GM12878 (cell line): ENCODE data around the gene SLC43A1. TPM values are rescaled to one million over a fixed set of nuclear protein-coding genes. Genes with fewer than 3 reads are reported as not detected.

Source experiments
- ATAC-seq: fragments of 200-7000 bp; cut with Tn5 transposase; 3 replicates; pipeline ENCODE4 v1.9.1; 2020; ENCODE audit warnings: mild to moderate bottlenecking, moderate library complexity
- BruUV-seq: library from RNA; stranded (reverse); fragments of 400-500 nt; replicated peaks from 2 replicates; lab custom pipeline; 2021; lab: Mats Ljungman, UMichigan
- CTCF ChIA-PET: fragments of 300-600 bp; sonication (Branson Sonifier 250); formaldehyde crosslinking; extraction: SDS; loops from one replicate; lab custom pipeline; 2021; ENCODE audit warnings: inconsistent platforms; lab: Yijun Ruan, JAX
- POLR2A ChIA-PET: fragments of 350-600 bp; formaldehyde crosslinking; extraction: SDS; loops from one replicate; lab custom pipeline; 2021; ENCODE audit warnings: inconsistent platforms; lab: Charles Lee
- RAD21 ChIA-PET: fragments of 300-600 bp; sonication (Branson Sonifier 250); formaldehyde crosslinking; loops from one replicate; lab custom pipeline; 2023; ENCODE audit warnings: antibody characterized with exemption; ENCODE audit not compliant: unreplicated experiment; lab: Charles Lee
- SMC1A ChIA-PET: fragments of 300-600 bp; sonication (Branson Sonifier 250); formaldehyde crosslinking; loops from one replicate; lab custom pipeline; 2023; ENCODE audit not compliant: unreplicated experiment, uncharacterized antibody; lab: Charles Lee
- DNase-seq: peaks from one replicate; pipeline ENCODE4 v3.0.0-alpha.2; 2011; ENCODE audit warnings: low read depth, low spot score
- FAIRE-seq: peaks from 3 replicates; lab custom pipeline; 2011; peaks lifted over from hg19 to GRCh38; lab: Jason Lieb, UNC
- H2AFZ ChIP-seq: 2 replicates; pipeline ENCODE4 v1.6.0; 2011; ENCODE audit warnings: low read depth, low read length, control low read depth; ENCODE audit not compliant: control insufficient read depth
- H3K27ac ChIP-seq: 2 replicates; pipeline ENCODE4 v1.5.1; 2011; ENCODE audit warnings: control low read depth; ENCODE audit not compliant: control insufficient read depth, insufficient read depth
- H3K27me3 ChIP-seq, 2 experiments: replicated peaks in 1 of 2; 2 replicates each; pipeline versions ENCODE4 v1.6.0 to v1.6.1; 2011; ENCODE audit warnings: low read length in 1 of 2; ENCODE audit not compliant: control insufficient read depth in 2 of 2, insufficient read depth in 2 of 2
- H3K36me3 ChIP-seq, 2 experiments: 2 replicates each; pipeline ENCODE4 v1.5.1; 2011; ENCODE audit warnings: low read length in 1 of 2; ENCODE audit not compliant: control insufficient read depth in 2 of 2, insufficient read depth in 2 of 2
- H3K4me1 ChIP-seq: 2 replicates; pipeline ENCODE4 v1.6.1; 2011; ENCODE audit warnings: mild to moderate bottlenecking, low read length, moderate library complexity, mixed read lengths; ENCODE audit not compliant: control insufficient read depth, insufficient read depth
- H3K4me2 ChIP-seq: 2 replicates; pipeline ENCODE4 v1.6.0; 2011; ENCODE audit warnings: control low read depth; ENCODE audit not compliant: control insufficient read depth, insufficient read depth
- H3K4me3 ChIP-seq: fragments of 200-600 bp; sonication (generic); 2 replicates; pipeline ENCODE4 v1.5.1; 2016
- H3K79me2 ChIP-seq: 2 replicates; pipeline ENCODE4 v1.6.0; 2011; ENCODE audit warnings: low read length; ENCODE audit not compliant: control insufficient read depth, insufficient read depth
- H3K9ac ChIP-seq: 2 replicates; pipeline ENCODE4 v1.8.0; 2011; ENCODE audit warnings: low read length, control low read depth, mixed read lengths; ENCODE audit not compliant: control insufficient read depth, insufficient read depth
- H3K9me3 ChIP-seq: replicated peaks from 3 replicates; pipeline ENCODE4 v1.5.1; 2011; ENCODE audit warnings: mild to moderate bottlenecking, low read length; ENCODE audit not compliant: control insufficient read depth, insufficient read depth
- H4K20me1 ChIP-seq: 2 replicates; pipeline ENCODE4 v1.6.0; 2011; ENCODE audit not compliant: control insufficient read depth, insufficient read depth
- E2F8 ChIP-seq: fragments of 450-650 bp; IDR thresholded peaks from 2 replicates; pipeline ENCODE4 v1.6.1; 2018; ENCODE audit warnings: mild to moderate bottlenecking, low read depth, moderate library complexity; ENCODE audit not compliant: partially characterized antibody
- NR2C1 ChIP-seq: fragments of 450-650 bp; IDR thresholded peaks from 2 replicates; pipeline ENCODE4 v1.6.1; 2017; ENCODE audit warnings: antibody characterized with exemption, mild to moderate bottlenecking, moderate library complexity
- NR2C2 ChIP-seq: IDR thresholded peaks from 2 replicates; pipeline ENCODE4 v1.6.1; 2011; ENCODE audit warnings: borderline replicate concordance, low read depth; ENCODE audit not compliant: control insufficient read depth, insufficient read length
- PAX5 ChIP-seq: IDR thresholded peaks from 2 replicates; pipeline ENCODE4 v1.6.1; 2011; ENCODE audit warnings: low read depth, low read length, borderline replicate concordance
- POLR2A ChIP-seq: IDR thresholded peaks from 2 replicates; pipeline ENCODE4 v1.6.1; 2011; ENCODE audit warnings: low read depth, mild to moderate bottlenecking, low read length
- RAD51 ChIP-seq: fragments of 450-650 bp; IDR thresholded peaks from 2 replicates; pipeline ENCODE4 v1.6.1; 2016; ENCODE audit warnings: moderate library complexity, mild to moderate bottlenecking, inconsistent platforms
- RELB ChIP-seq: fragments of 450-650 bp; IDR thresholded peaks from 2 replicates; pipeline ENCODE4 v1.6.1; 2017; ENCODE audit warnings: low read depth, mild to moderate bottlenecking, moderate library complexity
- SIN3A ChIP-seq: IDR thresholded peaks from 2 replicates; pipeline ENCODE4 v1.6.1; 2012; ENCODE audit warnings: low read depth, low read length, improper control_type of control experiment
- TCF7 ChIP-seq: IDR thresholded peaks from 2 replicates; pipeline ENCODE4 v1.6.1; 2014; ENCODE audit warnings: antibody characterized with exemption, borderline replicate concordance
- WGBS: methylation state at CpG from one replicate; pipeline ENCODE4 v1.1.6; 2016; ENCODE audit warnings: low lambda C conversion rate; ENCODE audit not compliant: insufficient replicate concordance, insufficient coverage; ENCODE audit errors: missing lambda C conversion rate; 5-methylcytosine and 5-hydroxymethylcytosine counted together
- in situ Hi-C: fragments of 300-500 bp; cut with MboI; formaldehyde crosslinking; loops from 9 replicates; pipeline ENCODE4 v1.14.3; 2018; ENCODE audit warnings: mixed read lengths
- intact Hi-C: fragments of 100-400 bp; cut with micrococcal nuclease; formaldehyde crosslinking; loops from one replicate; pipeline ENCODE4 v1.14.2; 2022; ENCODE audit not compliant: unreplicated experiment
- polyA plus RNA-seq, 11 experiments: library from polyadenylated mRNA; depleted of rRNA in 4 of 11; unstranded in 6 of 11; stranded (reverse) in 5 of 11; fragments of >200 nt; fragmentation: Nextera tagmentation in 4 of 11; fragmentation: Illumina TruSeq in 1 of 11; extraction: Ambion mirVana in 4 of 11; extraction: Trizol in 1 of 11; gene quantifications; 1 replicate in 1 of 11; 2 replicates in 10 of 11; pipeline versions ENCODE4 v1.2.1 to v1.2.3, GENCODE V29; 2011 to 2016; ENCODE audit warnings: inconsistent platforms in 2 of 11, missing spikeins in 2 of 11, low read depth in 1 of 11
- total RNA-seq, 4 experiments: library from RNA; depleted of rRNA in 3 of 4; stranded (reverse); fragments of >200 nt in 3 of 4; fragmentation: Illumina TruSeq in 1 of 4; extraction: Trizol in 1 of 4; gene quantifications; 2 replicates each; pipeline versions ENCODE4 v1.2.1 to v1.2.3, GENCODE V29; 2013 to 2021
- TF ChIP-seq, protein P1 (sequence below): IDR thresholded peaks from 2 replicates; pipeline ENCODE4 v1.6.1; 2012; ENCODE audit warnings: improper control_type of control experiment, low read depth, low read length; ENCODE audit not compliant: insufficient replicate concordance

SLC43A1 gene
- total and polyA plus RNA-seq, 10 of the 15 experiments (the other 5 are each of a cell fraction or from before 2014, with no cell fraction given) = 1.0 to 17.8 (median 12.6) TPM

DNA sequence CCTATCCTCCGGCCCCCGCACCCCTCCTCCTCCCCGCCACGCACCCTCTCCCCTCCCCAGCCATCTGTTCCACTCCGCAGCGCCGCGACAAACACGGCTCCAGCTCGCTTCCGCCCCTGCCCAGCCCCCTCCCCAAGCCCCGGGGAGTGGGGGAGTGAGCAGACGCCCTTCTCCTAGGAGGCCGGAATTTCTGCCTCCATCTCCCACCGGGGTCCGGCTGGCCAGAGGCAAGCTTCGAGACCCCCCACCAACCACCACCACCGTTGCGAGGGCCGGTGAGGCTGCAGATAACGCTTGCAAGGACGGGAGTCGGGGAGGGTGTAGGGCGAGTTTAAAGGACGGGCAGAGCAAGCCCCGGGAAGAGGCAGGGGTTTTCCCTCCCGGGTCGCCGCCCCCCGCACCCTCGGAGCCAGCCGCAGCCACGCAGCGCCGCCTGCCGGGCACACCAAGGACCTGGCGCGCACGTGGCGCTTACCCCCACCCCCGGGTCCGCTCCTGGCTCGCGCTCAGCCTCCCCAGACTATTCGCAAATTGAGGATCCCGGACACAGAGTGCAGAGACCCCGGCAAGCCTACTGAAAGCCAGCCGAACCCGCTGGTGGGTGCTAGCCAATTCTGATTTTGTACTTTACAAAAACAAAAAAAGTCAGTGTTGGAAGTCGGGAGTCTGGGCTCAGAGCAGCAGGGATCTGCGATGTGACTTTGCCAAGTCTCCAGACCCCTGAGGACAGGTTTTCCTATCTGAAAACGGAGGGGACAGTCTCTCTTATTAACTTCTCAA is 32.5 kb downstream of the SLC43A1 start:
- Histone ChIP-seq H3K9me3 (no peaks in the 10 kb centered on the region), H3K4me1 (peaks cover 13% of the 10 kb centered on the region), H3K9ac (no peak overlapping the region), H3K27me3 (no peaks in the 10 kb centered on the region), H3K4me3 (peak overlapping the region; percentile 55; the same call in 1 of the 2 replicates), H3K79me2 (no peaks in the 10 kb centered on the region), H2AFZ (peak overlapping the region; percentile 23), H3K4me2 (peak overlapping the region; percentile 80), H4K20me1 (no peaks in the 10 kb centered on the region), H3K27ac (no peak overlapping the region), H3K36me3 (peaks cover 2 to 4% of the 10 kb centered on the region in 2 experiments; a peak in 2 of 4 replicates)
- ATAC-seq (peak; percentile 84), FAIRE-seq (no peak), DNase-seq (no peak)
- ChIA-PET CTCF (interaction anchor here (0.7 to 9.4 kb wide), 29 partner anchors 10 to 638 kb away, joined by 3 to 321 read pairs (median 7); partner anchors contain the start of genes RTN4RL2, SLC43A1 and TIMM10), RAD21 (interaction anchor here (0.6 to 5.4 kb wide), 9 partner anchors 19 to 158 kb away, joined by 3 to 79 read pairs (median 4); partner anchors contain the start of gene RTN4RL2), POLR2A (interaction anchor here (1.2 kb wide), 1 partner anchor 44 kb away, joined by 3 read pairs; no protein-coding TSS in a partner anchor), SMC1A (interaction anchor here (0.9 to 7.9 kb wide), 11 partner anchors 8 to 137 kb away, joined by 3 to 95 read pairs (median 4); partner anchors contain the start of genes SLC43A1 and SLC43A3)
- 8% methylated on average over 43 of the region's 52 CpGs for WGBS
- in situ Hi-C loops = loop anchor here (5.0 to 25.0 kb wide), 2 partner anchors 136 to 646 kb away; no protein-coding TSS in a partner anchor
- intact Hi-C loops = no loop called here
- no TSS peak for BruUV-seq
- TF ChIP-seq RAD51 (no peak), POLR2A (no peak), TCF7 (no peak), RELB (no peak), E2F8 (no peak), PAX5 (no peak), SIN3A (no peak), NR2C1 (no peak), NR2C2 (no peak)
- TF ChIP-seq, protein P1, sequence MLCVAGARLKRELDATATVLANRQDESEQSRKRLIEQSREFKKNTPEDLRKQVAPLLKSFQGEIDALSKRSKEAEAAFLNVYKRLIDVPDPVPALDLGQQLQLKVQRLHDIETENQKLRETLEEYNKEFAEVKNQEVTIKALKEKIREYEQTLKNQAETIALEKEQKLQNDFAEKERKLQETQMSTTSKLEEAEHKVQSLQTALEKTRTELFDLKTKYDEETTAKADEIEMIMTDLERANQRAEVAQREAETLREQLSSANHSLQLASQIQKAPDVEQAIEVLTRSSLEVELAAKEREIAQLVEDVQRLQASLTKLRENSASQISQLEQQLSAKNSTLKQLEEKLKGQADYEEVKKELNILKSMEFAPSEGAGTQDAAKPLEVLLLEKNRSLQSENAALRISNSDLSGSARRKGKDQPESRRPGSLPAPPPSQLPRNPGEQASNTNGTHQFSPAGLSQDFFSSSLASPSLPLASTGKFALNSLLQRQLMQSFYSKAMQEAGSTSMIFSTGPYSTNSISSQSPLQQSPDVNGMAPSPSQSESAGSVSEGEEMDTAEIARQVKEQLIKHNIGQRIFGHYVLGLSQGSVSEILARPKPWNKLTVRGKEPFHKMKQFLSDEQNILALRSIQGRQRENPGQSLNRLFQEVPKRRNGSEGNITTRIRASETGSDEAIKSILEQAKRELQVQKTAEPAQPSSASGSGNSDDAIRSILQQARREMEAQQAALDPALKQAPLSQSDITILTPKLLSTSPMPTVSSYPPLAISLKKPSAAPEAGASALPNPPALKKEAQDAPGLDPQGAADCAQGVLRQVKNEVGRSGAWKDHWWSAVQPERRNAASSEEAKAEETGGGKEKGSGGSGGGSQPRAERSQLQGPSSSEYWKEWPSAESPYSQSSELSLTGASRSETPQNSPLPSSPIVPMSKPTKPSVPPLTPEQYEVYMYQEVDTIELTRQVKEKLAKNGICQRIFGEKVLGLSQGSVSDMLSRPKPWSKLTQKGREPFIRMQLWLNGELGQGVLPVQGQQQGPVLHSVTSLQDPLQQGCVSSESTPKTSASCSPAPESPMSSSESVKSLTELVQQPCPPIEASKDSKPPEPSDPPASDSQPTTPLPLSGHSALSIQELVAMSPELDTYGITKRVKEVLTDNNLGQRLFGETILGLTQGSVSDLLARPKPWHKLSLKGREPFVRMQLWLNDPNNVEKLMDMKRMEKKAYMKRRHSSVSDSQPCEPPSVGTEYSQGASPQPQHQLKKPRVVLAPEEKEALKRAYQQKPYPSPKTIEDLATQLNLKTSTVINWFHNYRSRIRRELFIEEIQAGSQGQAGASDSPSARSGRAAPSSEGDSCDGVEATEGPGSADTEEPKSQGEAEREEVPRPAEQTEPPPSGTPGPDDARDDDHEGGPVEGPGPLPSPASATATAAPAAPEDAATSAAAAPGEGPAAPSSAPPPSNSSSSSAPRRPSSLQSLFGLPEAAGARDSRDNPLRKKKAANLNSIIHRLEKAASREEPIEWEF = no peak
